Left ventricle myocardium inferior (tissue), 1 donor: Measurements from ENCODE around the gene PLEKHA8. TPM values are rescaled to one million over a fixed set of nuclear protein-coding genes. Genes with fewer than 3 reads are reported as not detected.

Experiments used
- DNase-seq: peaks from one replicate; pipeline ENCODE4 v3.0.0-alpha.2; 2020
- H3K27ac ChIP-seq: fragments of 200-600 bp; replicated peaks from 2 replicates; pipeline ENCODE4 v1.8.0; 2021
- H3K27me3 ChIP-seq: fragments of 200-600 bp; 2 replicates; pipeline ENCODE4 v1.8.0; 2021; ENCODE audit warnings: low read depth
- H3K36me3 ChIP-seq: fragments of 200-600 bp; 2 replicates; pipeline ENCODE4 v1.8.0; 2021
- H3K4me1 ChIP-seq: fragments of 200-600 bp; 2 replicates; pipeline ENCODE4 v1.8.0; 2021
- H3K4me3 ChIP-seq: fragments of 200-600 bp; 2 replicates; pipeline ENCODE4 v1.8.0; 2021; ENCODE audit warnings: mild to moderate bottlenecking, moderate library complexity
- H3K9me3 ChIP-seq: fragments of 200-600 bp; replicated peaks from 2 replicates; pipeline ENCODE4 v1.8.0; 2021
- intact Hi-C: fragments of 100-400 bp; cut with micrococcal nuclease; formaldehyde crosslinking; loops from one replicate; pipeline ENCODE4 v1.11.0; 2022
- total RNA-seq: library from RNA; stranded (reverse); fragmentation: NEBNext Ultra II Directional; extraction: Animal tissue kit (Norgen Biotek cat#: 25700); gene quantifications from one replicate; pipeline ENCODE4 v1.2.1, GENCODE V29; 2021
- TF ChIP-seq, protein P1 (sequence below): fragments of 200-600 bp; IDR thresholded peaks from 2 replicates; pipeline ENCODE4 v1.8.0; 2021; ENCODE audit warnings: antibody characterized with exemption, mild to moderate bottlenecking, borderline replicate concordance
- donor health status: DM: no; HTN: yes; CAD: no; lungs with severe emphysema.

The PLEKHA8 gene
- total RNA-seq, 1 donor from 2014 or later: 3.3 TPM

DNA sequence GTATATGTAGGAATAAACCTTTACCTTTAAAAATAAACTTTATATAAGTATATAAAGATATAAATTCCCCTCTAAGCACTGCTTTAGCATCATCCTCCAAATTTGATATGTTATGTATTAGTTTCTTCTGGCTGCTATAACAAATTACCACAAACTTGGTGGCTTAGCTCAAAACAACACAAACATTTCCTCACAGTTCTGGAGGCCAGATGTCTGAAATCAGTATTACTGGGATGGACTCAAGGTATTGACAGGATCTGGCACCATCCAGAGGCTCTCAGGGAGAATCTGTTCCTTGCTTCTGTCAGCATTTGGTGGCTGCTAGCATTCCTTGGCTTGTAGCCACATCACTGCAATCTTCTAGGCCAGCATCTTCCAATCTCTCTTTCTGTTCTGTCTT is 31.9 kb upstream of the PLEKHA8 start:
- Histone ChIP-seq H3K9me3 (peaks cover 51% of the 10 kb centered on the region), H3K4me3 (no peak overlapping the region), H3K4me1 (no peaks in the 10 kb centered on the region), H3K36me3 (no peaks in the 10 kb centered on the region), H3K27ac (no peak overlapping the region), H3K27me3 (peaks cover 14% of the 10 kb centered on the region)
- DNase-seq: no peak
- TF ChIP-seq, protein P1, sequence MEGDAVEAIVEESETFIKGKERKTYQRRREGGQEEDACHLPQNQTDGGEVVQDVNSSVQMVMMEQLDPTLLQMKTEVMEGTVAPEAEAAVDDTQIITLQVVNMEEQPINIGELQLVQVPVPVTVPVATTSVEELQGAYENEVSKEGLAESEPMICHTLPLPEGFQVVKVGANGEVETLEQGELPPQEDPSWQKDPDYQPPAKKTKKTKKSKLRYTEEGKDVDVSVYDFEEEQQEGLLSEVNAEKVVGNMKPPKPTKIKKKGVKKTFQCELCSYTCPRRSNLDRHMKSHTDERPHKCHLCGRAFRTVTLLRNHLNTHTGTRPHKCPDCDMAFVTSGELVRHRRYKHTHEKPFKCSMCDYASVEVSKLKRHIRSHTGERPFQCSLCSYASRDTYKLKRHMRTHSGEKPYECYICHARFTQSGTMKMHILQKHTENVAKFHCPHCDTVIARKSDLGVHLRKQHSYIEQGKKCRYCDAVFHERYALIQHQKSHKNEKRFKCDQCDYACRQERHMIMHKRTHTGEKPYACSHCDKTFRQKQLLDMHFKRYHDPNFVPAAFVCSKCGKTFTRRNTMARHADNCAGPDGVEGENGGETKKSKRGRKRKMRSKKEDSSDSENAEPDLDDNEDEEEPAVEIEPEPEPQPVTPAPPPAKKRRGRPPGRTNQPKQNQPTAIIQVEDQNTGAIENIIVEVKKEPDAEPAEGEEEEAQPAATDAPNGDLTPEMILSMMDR: no peak
- intact Hi-C loops: no loop called here

DNA sequence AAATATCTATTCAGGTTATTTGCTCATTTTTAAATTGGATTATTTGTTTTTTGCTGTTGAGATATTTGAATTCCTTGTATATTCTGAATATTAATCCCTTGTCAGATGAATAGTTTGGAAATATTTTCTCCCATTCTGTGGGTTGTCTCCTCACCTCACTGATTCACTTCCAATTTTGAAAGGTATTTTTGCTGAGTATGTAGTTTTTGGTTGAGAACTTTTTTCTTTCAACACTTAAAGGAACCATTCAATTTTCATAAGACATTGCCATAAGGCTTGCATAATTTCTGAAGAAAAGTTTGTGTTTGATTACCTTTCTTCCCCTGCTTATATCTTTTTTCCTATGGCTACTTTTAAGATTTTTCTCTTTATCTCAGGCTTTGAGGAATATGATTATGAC is 29.7 kb upstream of the PLEKHA8 start:
- no peak for DNase-seq
- TF ChIP-seq, protein P1: no peak
- H3K27me3 ChIP-seq: peaks cover 4% of the 10 kb centered on the region
- intact Hi-C loops: no loop called here
- no peaks in the 10 kb centered on the region for H3K4me1 ChIP-seq
- no peaks in the 10 kb centered on the region for H3K36me3 ChIP-seq
- no peak overlapping the region for H3K27ac ChIP-seq
- no peak overlapping the region for H3K4me3 ChIP-seq
- H3K9me3 ChIP-seq: peaks cover 37% of the 10 kb centered on the region

DNA sequence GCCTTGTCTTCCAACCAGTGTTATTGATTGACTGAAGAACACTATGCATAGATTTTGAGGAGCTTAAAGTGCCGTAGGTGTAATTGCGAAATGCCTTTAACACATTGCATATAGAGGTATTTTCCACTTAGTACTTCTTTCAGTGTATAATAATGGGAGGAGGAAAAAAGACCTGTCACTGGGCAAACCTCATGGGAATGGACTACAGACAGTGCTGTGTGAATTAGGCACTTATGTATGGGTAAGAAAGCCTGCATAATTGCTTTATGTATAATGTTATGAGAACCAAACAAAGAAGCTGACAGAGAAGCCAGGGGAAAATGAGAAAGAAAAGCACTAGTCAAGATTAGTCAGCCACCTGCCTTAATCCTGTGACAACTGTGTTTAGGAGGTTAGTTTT is 26.2 kb upstream of the PLEKHA8 start:
- no peaks in the 10 kb centered on the region for H3K36me3 ChIP-seq
- no peak overlapping the region for H3K4me3 ChIP-seq
- TF ChIP-seq, protein P1: no peak
- intact Hi-C loops: no loop called here
- H3K9me3 ChIP-seq: peaks cover 2% of the 10 kb centered on the region
- no peak overlapping the region for H3K27ac ChIP-seq
- H3K4me1 ChIP-seq: no peaks in the 10 kb centered on the region
- peaks cover 4% of the 10 kb centered on the region for H3K27me3 ChIP-seq
- DNase-seq: no peak

DNA sequence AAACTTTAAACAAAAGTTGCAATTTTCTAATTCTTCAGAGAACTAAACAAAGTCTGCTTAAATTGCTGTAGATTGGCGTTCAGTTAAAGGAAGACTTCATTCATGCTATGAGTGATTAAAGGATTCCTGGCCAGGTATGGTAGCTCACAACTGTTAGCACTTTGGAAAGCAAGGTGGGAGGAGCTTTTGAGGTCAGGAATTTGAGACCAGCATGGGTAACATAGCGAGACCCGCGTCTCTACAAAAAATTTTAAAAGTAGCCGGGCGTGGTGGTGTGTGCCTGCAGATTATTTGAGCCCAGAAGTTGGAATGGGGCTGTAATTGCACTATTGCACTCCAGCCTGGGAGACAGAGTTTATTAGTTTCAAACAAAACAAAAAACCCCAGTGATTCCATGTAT is 25.1 kb upstream of the PLEKHA8 start:
- TF ChIP-seq, protein P1: no peak
- intact Hi-C loops: no loop called here
- Histone ChIP-seq H3K36me3 (no peaks in the 10 kb centered on the region), H3K27me3 (peaks cover 4% of the 10 kb centered on the region), H3K27ac (no peak overlapping the region), H3K4me3 (no peak overlapping the region), H3K9me3 (no peaks in the 10 kb centered on the region), H3K4me1 (no peaks in the 10 kb centered on the region)
- DNase-seq: no peak

DNA sequence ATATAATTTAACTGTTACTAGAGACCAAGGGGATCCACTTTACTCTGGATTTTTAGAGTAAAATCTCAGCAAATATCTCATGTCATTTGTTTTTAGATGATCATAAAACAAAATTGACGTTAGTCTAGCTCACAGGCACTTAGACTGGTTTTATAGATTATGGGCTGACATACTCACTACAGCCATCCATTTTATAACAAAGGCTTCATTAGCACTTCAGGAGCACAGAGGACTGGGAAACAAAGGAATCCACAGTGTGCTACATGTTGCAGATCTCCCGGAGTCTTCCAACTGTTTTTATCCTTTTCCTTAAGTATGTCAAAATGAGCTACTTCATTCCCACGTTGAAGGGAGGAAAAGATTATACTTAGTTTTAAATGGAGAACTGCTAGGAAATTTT is 22.7 kb upstream of the PLEKHA8 start:
- Histone ChIP-seq H3K27ac (no peak overlapping the region), H3K4me1 (no peaks in the 10 kb centered on the region), H3K4me3 (no peak overlapping the region), H3K36me3 (no peaks in the 10 kb centered on the region), H3K9me3 (no peaks in the 10 kb centered on the region), H3K27me3 (no peaks in the 10 kb centered on the region)
- DNase-seq: no peak
- intact Hi-C loops: no loop called here
- TF ChIP-seq, protein P1: no peak

DNA sequence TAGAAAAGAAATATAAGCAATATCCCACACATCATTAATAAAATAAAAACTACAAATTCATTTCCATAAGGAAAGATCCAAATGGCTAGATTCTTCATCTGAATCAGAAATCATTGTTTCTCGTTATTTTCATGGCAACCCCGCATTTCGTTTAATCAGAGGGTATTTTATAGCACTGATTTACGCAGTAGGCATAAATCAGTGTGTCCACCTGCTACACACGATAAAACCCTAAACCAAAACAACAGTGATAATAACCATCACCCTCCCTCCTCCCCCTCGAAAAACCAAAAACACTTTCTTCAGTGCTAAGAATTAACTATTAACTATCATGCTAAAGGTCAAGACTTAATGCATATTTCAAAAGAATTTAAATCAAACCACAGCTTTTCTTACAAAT is 18.2 kb upstream of the PLEKHA8 start:
- TF ChIP-seq, protein P1: no peak
- Histone ChIP-seq H3K4me3 (no peak overlapping the region), H3K36me3 (peaks cover 15% of the 10 kb centered on the region), H3K27ac (no peak overlapping the region), H3K27me3 (no peaks in the 10 kb centered on the region), H3K9me3 (no peaks in the 10 kb centered on the region), H3K4me1 (no peaks in the 10 kb centered on the region)
- no peak for DNase-seq
- intact Hi-C loops: no loop called here
